Kidney (tissue), 14 donors: ENCODE measurements around the gene FAIM. TPM values are rescaled to one million over a fixed set of nuclear protein-coding genes. Genes with fewer than 3 reads are reported as not detected.

Experiments
- DNase-seq, 5 donors: peaks; one replicate each; pipeline ENCODE4 v3.0.0-alpha.2; 2013 to 2020
- FAIRE-seq: peaks from 2 replicates; lab custom pipeline; 2012; peaks lifted over from hg19 to GRCh38; lab: Jason Lieb, UNC
- H3K27ac ChIP-seq, 2 donors: one replicate each; pipeline ENCODE4 v1.7.0; 2013; ENCODE audit warnings: low read depth in 2 of 2, low read length in 2 of 2, inconsistent platforms in 1 of 2
- H3K27me3 ChIP-seq: one replicate; pipeline ENCODE4 v1.7.1; 2013; ENCODE audit warnings: low read length, inconsistent platforms; ENCODE audit not compliant: control insufficient read depth, insufficient read depth
- H3K36me3 ChIP-seq, 3 donors: one replicate each; pipeline versions ENCODE4 v1.7.0 to v1.7.1; 2013; ENCODE audit warnings: low read length in 3 of 3, control low read depth in 1 of 3, inconsistent platforms in 1 of 3; ENCODE audit not compliant: insufficient read depth in 3 of 3, control insufficient read depth in 2 of 3
- H3K4me1 ChIP-seq, 3 donors: one replicate each; pipeline versions ENCODE4 v1.7.0 to v1.7.1; 2013; ENCODE audit warnings: low read length in 3 of 3, inconsistent platforms in 1 of 3, low read depth in 1 of 3; ENCODE audit not compliant: control insufficient read depth in 2 of 3, insufficient read depth in 2 of 3
- H3K4me3 ChIP-seq, 3 donors: one replicate each; pipeline versions ENCODE4 v1.7.0 to v1.8.1; 2013; ENCODE audit warnings: low read length in 3 of 3, control low read depth in 1 of 3, inconsistent platforms in 1 of 3
- H3K9ac ChIP-seq, 3 donors: one replicate each; pipeline versions ENCODE4 v1.7.0 to v1.7.1; 2013; ENCODE audit warnings: low read length in 3 of 3, control low read depth in 1 of 3, inconsistent platforms in 1 of 3
- H3K9me3 ChIP-seq, 3 donors: one replicate each; pipeline versions ENCODE4 v1.7.0 to v1.7.1; 2013; ENCODE audit warnings: low read length in 3 of 3, control low read depth in 1 of 3, inconsistent platforms in 1 of 3; ENCODE audit not compliant: control insufficient read depth in 2 of 3, insufficient read depth in 1 of 3
- intact Hi-C: fragments of 100-400 bp; cut with DNase I; formaldehyde crosslinking; loops from one replicate; pipeline ENCODE4 v1.11.1; 2022
- polyA plus RNA-seq: library from polyadenylated mRNA; stranded (reverse); fragments of 350-450 nt; fragmentation: Illumina TruSeq; extraction: RNeasy Lipid Tissue Mini Kit (QIAGEN cat#74804); gene quantifications from one replicate; pipeline ENCODE4 v1.2.3, GENCODE V29; 2014; ENCODE audit warnings: low read depth, low replicate concordance; ENCODE audit not compliant: insufficient read depth
- total RNA-seq: library from RNA; stranded (reverse); fragmentation: NEBNext Ultra II Directional; extraction: Animal tissue kit (Norgen Biotek cat#: 25700); gene quantifications from one replicate; pipeline ENCODE4 v1.2.1, GENCODE V29; 2021
- TF ChIP-seq, protein P1 (sequence below): IDR thresholded peaks from 3 replicates; pipeline ENCODE4 v1.5.1; 2012; ENCODE audit warnings: mild to moderate bottlenecking, moderate library complexity, borderline replicate concordance; ENCODE audit not compliant: insufficient read depth; ENCODE audit errors: extremely low read depth
- donor health status: control.
- donor health status: control.
- donor health status: control.
- donor health status: control.
- donor health status: control.
- donor health status: DM: yes; HTN: yes; CAD: no.
- donor health status: Normal renal cell carcinoma (clear cell type).

The FAIM gene
- total and polyA plus RNA-seq, 2 donors from 2014 or later = 18.3 to 23.0 TPM

DNA sequence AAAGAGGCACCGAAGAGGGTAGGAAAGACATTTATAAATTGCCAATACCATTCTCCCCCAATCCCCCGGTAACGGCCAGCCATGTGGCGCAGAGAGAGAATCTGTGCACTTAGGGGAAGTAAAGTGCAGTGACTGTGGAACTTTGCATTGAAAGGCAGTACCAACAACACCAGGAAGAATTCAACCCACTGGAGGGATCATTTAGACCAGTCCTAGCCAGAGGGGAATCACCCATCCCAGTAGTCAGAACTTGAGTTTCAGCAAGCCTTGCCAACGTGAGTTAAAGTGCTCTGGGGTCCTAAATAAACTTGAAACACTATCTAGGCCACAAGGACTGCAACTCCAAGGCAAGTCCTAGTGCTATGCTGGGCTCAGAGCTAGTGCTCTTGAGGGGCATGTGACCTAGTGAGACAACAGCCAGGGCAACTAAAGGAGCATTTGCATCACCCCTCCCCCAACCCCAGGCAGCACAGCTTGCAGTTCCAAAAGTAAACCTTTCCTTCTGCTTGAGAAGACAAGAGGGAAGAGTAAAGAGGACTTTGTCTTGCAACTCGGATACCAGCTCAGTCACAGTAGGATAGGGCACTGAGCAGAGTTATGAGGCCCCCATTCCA, 29.5 kb upstream of the FAIM start:
- Histone ChIP-seq H3K9me3 (no peaks in the 10 kb centered on the region), H3K36me3 (no peaks in the 10 kb centered on the region), H3K27ac (no peak overlapping the region), H3K27me3 (no peaks in the 10 kb centered on the region), H3K4me1 (peaks cover 0 to 2% (median 0%) of the 10 kb centered on the region in 3 donors), H3K4me3 (no peak overlapping the region), H3K9ac (no peak overlapping the region)
- DNase-seq (no peak), FAIRE-seq (no peak)
- TF ChIP-seq, protein P1, sequence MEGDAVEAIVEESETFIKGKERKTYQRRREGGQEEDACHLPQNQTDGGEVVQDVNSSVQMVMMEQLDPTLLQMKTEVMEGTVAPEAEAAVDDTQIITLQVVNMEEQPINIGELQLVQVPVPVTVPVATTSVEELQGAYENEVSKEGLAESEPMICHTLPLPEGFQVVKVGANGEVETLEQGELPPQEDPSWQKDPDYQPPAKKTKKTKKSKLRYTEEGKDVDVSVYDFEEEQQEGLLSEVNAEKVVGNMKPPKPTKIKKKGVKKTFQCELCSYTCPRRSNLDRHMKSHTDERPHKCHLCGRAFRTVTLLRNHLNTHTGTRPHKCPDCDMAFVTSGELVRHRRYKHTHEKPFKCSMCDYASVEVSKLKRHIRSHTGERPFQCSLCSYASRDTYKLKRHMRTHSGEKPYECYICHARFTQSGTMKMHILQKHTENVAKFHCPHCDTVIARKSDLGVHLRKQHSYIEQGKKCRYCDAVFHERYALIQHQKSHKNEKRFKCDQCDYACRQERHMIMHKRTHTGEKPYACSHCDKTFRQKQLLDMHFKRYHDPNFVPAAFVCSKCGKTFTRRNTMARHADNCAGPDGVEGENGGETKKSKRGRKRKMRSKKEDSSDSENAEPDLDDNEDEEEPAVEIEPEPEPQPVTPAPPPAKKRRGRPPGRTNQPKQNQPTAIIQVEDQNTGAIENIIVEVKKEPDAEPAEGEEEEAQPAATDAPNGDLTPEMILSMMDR = no peak
- intact Hi-C loops = no loop called here

- Histone ChIP-seq H3K36me3 (no peaks in the 10 kb centered on the region), H3K9ac (no peak overlapping the region), H3K4me3 (no peak overlapping the region), H3K27me3 (no peaks in the 10 kb centered on the region), H3K27ac (no peak overlapping the region), H3K9me3 (no peaks in the 10 kb centered on the region), H3K4me1 (no peaks in the 10 kb centered on the region)
- intact Hi-C loops = no loop called here
- FAIRE-seq (no peak), DNase-seq (no peak)
- TF ChIP-seq, protein P1 = no peak
These were observed 21.2 kb upstream of the FAIM start for GRCh38 chr3:138587374-138587773.

DNA sequence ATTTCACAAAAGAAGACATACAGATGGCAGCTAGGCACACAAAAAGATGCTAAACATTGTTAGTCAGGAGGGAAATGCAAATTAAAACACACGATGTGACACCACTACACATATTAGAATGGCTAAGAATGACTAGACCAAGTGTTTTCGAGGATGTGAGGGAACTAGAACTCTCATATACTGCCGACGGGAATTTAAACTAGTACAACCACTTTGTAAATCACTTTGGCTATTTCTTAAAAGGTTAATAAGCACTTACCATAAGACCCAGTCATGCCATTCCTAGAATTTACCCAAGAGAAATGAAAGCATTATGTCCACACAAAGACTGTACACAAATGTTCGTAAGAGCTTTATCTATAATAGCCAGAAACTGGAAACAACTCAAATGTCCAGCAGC, 20.1 kb upstream of the FAIM start:
- TF ChIP-seq, protein P1 = no peak

More for the DNA sequence above, 20.1 kb upstream of the FAIM start:
- no peak for FAIRE-seq
- Histone ChIP-seq H3K27ac (no peak overlapping the region), H3K4me3 (no peak overlapping the region), H3K36me3 (no peaks in the 10 kb centered on the region), H3K27me3 (no peaks in the 10 kb centered on the region), H3K9ac (no peak overlapping the region), H3K4me1 (no peaks in the 10 kb centered on the region), H3K9me3 (no peaks in the 10 kb centered on the region)
- intact Hi-C loops = no loop called here
- no peak for DNase-seq
